ENCODE measurements around the gene ZBTB7C. TPM values are rescaled to one million over a fixed set of nuclear protein-coding genes. Genes with fewer than 3 reads are reported as not detected.

The ZBTB7C gene
- total RNA-seq, 2 experiments from 2014 or later = not detected

GRCh38 chr18:48154828-48155227, 254.4 kb downstream of the ZBTB7C start:
- no TSS peak for BruUV-seq (replicated peaks)
- no peak for DNase-seq (ENCODE audit: low spot score)
- Histone ChIP-seq H3K9me2 (ENCODE audit: insufficient read depth, low read length) (no peaks in the 10 kb centered on the region), H3K79me2 (ENCODE audit: insufficient read depth, low read depth, low read length) (no peaks in the 10 kb centered on the region), H3K4me2 (ENCODE audit: low read length) (no peak overlapping the region), H3K36me3 (ENCODE audit: insufficient read depth, low read length) (no peaks in the 10 kb centered on the region), H3K27ac (ENCODE audit: low read depth, low read length, poor library complexity, severe bottlenecking) (no peak overlapping the region), H3K9me3 (ENCODE audit: low read length) (no peaks in the 10 kb centered on the region), H2AFZ (ENCODE audit: low read length) (no peak overlapping the region), H4K20me1 (ENCODE audit: insufficient read depth, low read length) (no peaks in the 10 kb centered on the region), H3K4me1 (ENCODE audit: insufficient read depth, low read length, poor library complexity, severe bottlenecking) (no peaks in the 10 kb centered on the region), H3K4me3 (ENCODE audit: low read depth, low read length, poor library complexity, severe bottlenecking) (no peak overlapping the region)
- TF ChIP-seq CTCF (conservative IDR thresholded peaks at IDR 0.05; ENCODE audit: low read length) = no peak
- TF ChIP-seq EZH2phosphoT487 (IDR thresholded peaks at IDR 0.05; ENCODE audit: borderline replicate concordance, low read depth, low read length) = no peak
- ChIA-PET CTCF (ENCODE audit: unreplicated experiment) (no interaction called here), POLR2A (interaction anchor here (0.7 kb wide), 1 partner anchor 51 kb away, joined by 5 read pairs; no protein-coding TSS in a partner anchor)
- intact Hi-C loops (cut with micrococcal nuclease; ENCODE audit: unreplicated experiment) = no loop called here

- no peaks in the 10 kb centered on the region for H3K9me2 ChIP-seq (ENCODE audit: insufficient read depth, low read length)
- no TSS peak for BruUV-seq (replicated peaks)
- POLR2A ChIA-PET = no interaction called here
- intact Hi-C loops (cut with micrococcal nuclease; ENCODE audit: unreplicated experiment) = no loop called here
- H4K20me1 ChIP-seq (ENCODE audit: insufficient read depth, low read length) = no peaks in the 10 kb centered on the region
- CTCF ChIA-PET (ENCODE audit: unreplicated experiment) = no interaction called here
- no peak overlapping the region for H2AFZ ChIP-seq (ENCODE audit: low read length)
- H3K4me1 ChIP-seq (ENCODE audit: insufficient read depth, low read length, poor library complexity, severe bottlenecking) = no peaks in the 10 kb centered on the region
- H3K79me2 ChIP-seq (ENCODE audit: insufficient read depth, low read depth, low read length) = no peaks in the 10 kb centered on the region
- no peak overlapping the region for H3K27ac ChIP-seq (ENCODE audit: low read depth, low read length, poor library complexity, severe bottlenecking)
- no peak for DNase-seq (ENCODE audit: low spot score)
- TF ChIP-seq EZH2phosphoT487 (IDR thresholded peaks at IDR 0.05; ENCODE audit: borderline replicate concordance, low read depth, low read length) (no peak), CTCF (conservative IDR thresholded peaks at IDR 0.05; ENCODE audit: low read length) (no peak)
- H3K9me3 ChIP-seq (ENCODE audit: low read length) = no peaks in the 10 kb centered on the region
- H3K36me3 ChIP-seq (ENCODE audit: insufficient read depth, low read length) = no peaks in the 10 kb centered on the region
- no peak overlapping the region for H3K4me2 ChIP-seq (ENCODE audit: low read length)
- no peak overlapping the region for H3K4me3 ChIP-seq (ENCODE audit: low read depth, low read length, poor library complexity, severe bottlenecking)
Observed at GRCh38 chr18:48153613-48154481, 255.3 kb downstream of the ZBTB7C start.

GRCh38 chr18:48152549-48152948, 256.6 kb downstream of the ZBTB7C start:
- Histone ChIP-seq H4K20me1 (ENCODE audit: insufficient read depth, low read length) (no peaks in the 10 kb centered on the region), H3K9me2 (ENCODE audit: insufficient read depth, low read length) (no peaks in the 10 kb centered on the region), H3K4me2 (ENCODE audit: low read length) (no peak overlapping the region), H2AFZ (ENCODE audit: low read length) (no peak overlapping the region), H3K4me1 (ENCODE audit: insufficient read depth, low read length, poor library complexity, severe bottlenecking) (no peaks in the 10 kb centered on the region), H3K36me3 (ENCODE audit: insufficient read depth, low read length) (no peaks in the 10 kb centered on the region), H3K4me3 (ENCODE audit: low read depth, low read length, poor library complexity, severe bottlenecking) (no peak overlapping the region), H3K9me3 (ENCODE audit: low read length) (no peaks in the 10 kb centered on the region), H3K27ac (ENCODE audit: low read depth, low read length, poor library complexity, severe bottlenecking) (no peak overlapping the region), H3K79me2 (ENCODE audit: insufficient read depth, low read depth, low read length) (no peaks in the 10 kb centered on the region)
- no peak for TF ChIP-seq EZH2phosphoT487 (IDR thresholded peaks at IDR 0.05; ENCODE audit: borderline replicate concordance, low read depth, low read length)
- no peak for TF ChIP-seq CTCF (conservative IDR thresholded peaks at IDR 0.05; ENCODE audit: low read length)
- DNase-seq (ENCODE audit: low spot score) = no peak
- no TSS peak for BruUV-seq (replicated peaks)
- CTCF ChIA-PET (ENCODE audit: unreplicated experiment) = no interaction called here
- intact Hi-C loops (cut with micrococcal nuclease; ENCODE audit: unreplicated experiment) = no loop called here
- POLR2A ChIA-PET = no interaction called here

Measured in OCI-LY7 (cell line).